ENCODE results near the gene TTC7B. TPM values are rescaled to one million over a fixed set of nuclear protein-coding genes. Genes with fewer than 3 reads are reported as not detected.

Gene TTC7B
- total RNA-seq, 1 donor from 2014 or later, result 20.6 TPM

GRCh38 chr14:90567991-90568390, 248.2 kb downstream of the TTC7B start:
- Mint-ChIP-seq H3K9me3 (no peaks in the 10 kb centered on the region), H3K36me3 (peaks cover 10% of the 10 kb centered on the region), H3K4me1 (peaks cover 38% of the 10 kb centered on the region), H3K4me3 (no peak overlapping the region), H3K27me3 (ENCODE audit: insufficient read depth, low read depth) (peaks cover 5% of the 10 kb centered on the region), H3K27ac (peak overlapping the region; percentile 80)
- H3K27me3 ChIP-seq, result no peaks in the 10 kb centered on the region
- no peak overlapping the region for H2AFZ ChIP-seq (replicated peaks)
- no peak overlapping the region for H3K9ac ChIP-seq
- no peak overlapping the region for H3K27ac ChIP-seq
- no peaks in the 10 kb centered on the region for H4K20me1 ChIP-seq (ENCODE audit: low read depth)
- peak; percentile 30 for DNase-seq (ENCODE audit: low spot score)
- TF ChIP-seq CTCF (IDR thresholded peaks at IDR 0.05) (no peak), EZH2phosphoT487 (IDR thresholded peaks at IDR 0.05) (no peak), EZH2 (IDR thresholded peaks at IDR 0.05) (no peak)
- H3K4me2 ChIP-seq, result peak overlapping the region; percentile 58
- H3F3A ChIP-seq (ENCODE audit: low read depth), result no peaks in the 10 kb centered on the region
- peaks cover 24% of the 10 kb centered on the region for H3K4me1 ChIP-seq
- no peaks in the 10 kb centered on the region for H3K9me3 ChIP-seq (ENCODE audit: low read depth)
- H3K79me2 ChIP-seq (ENCODE audit: low read depth), result no peaks in the 10 kb centered on the region
- H3K36me3 ChIP-seq, result no peaks in the 10 kb centered on the region
- no peak overlapping the region for H3K4me3 ChIP-seq

- peak overlapping the region; percentile 58 for H3K4me2 ChIP-seq
- H3K4me1 Mint-ChIP-seq, result peaks cover 38% of the 10 kb centered on the region
- H3K27me3 ChIP-seq, result no peaks in the 10 kb centered on the region
- no peaks in the 10 kb centered on the region for H3F3A ChIP-seq (ENCODE audit: low read depth)
- no peaks in the 10 kb centered on the region for H3K36me3 ChIP-seq
- H3K4me3 Mint-ChIP-seq, result no peak overlapping the region
- no peaks in the 10 kb centered on the region for H4K20me1 ChIP-seq (ENCODE audit: low read depth)
- TF ChIP-seq EZH2 (IDR thresholded peaks at IDR 0.05), result no peak
- no peak for TF ChIP-seq CTCF (IDR thresholded peaks at IDR 0.05)
- no peak for TF ChIP-seq EZH2phosphoT487 (IDR thresholded peaks at IDR 0.05)
- no peak overlapping the region for H2AFZ ChIP-seq (replicated peaks)
- H3K27ac ChIP-seq, result no peak overlapping the region
- no peak overlapping the region for H3K9ac ChIP-seq
- no peak overlapping the region for H3K4me3 ChIP-seq
- no peaks in the 10 kb centered on the region for H3K9me3 Mint-ChIP-seq
- DNase-seq (ENCODE audit: low spot score), result no peak
- peaks cover 7% of the 10 kb centered on the region for H3K36me3 Mint-ChIP-seq
- peaks cover 4% of the 10 kb centered on the region for H3K27me3 Mint-ChIP-seq (ENCODE audit: insufficient read depth, low read depth)
- no peaks in the 10 kb centered on the region for H3K79me2 ChIP-seq (ENCODE audit: low read depth)
- H3K9me3 ChIP-seq (ENCODE audit: low read depth), result no peaks in the 10 kb centered on the region
- H3K4me1 ChIP-seq, result peaks cover 24% of the 10 kb centered on the region
- H3K27ac Mint-ChIP-seq, result peak overlapping the region; percentile 77
These were observed 249.0 kb downstream of the TTC7B start for GRCh38 chr14:90567191-90567590.

- Mint-ChIP-seq H3K4me3 (no peak overlapping the region), H3K27me3 (ENCODE audit: insufficient read depth, low read depth) (peaks cover 4% of the 10 kb centered on the region), H3K27ac (no peak overlapping the region), H3K4me1 (peaks cover 38% of the 10 kb centered on the region), H3K36me3 (peaks cover 5% of the 10 kb centered on the region), H3K9me3 (no peaks in the 10 kb centered on the region)
- H3K9me3 ChIP-seq (ENCODE audit: low read depth), result no peaks in the 10 kb centered on the region
- no peak overlapping the region for H3K4me2 ChIP-seq
- no peaks in the 10 kb centered on the region for H3F3A ChIP-seq (ENCODE audit: low read depth)
- no peak for TF ChIP-seq EZH2 (IDR thresholded peaks at IDR 0.05)
- no peak for TF ChIP-seq CTCF (IDR thresholded peaks at IDR 0.05)
- TF ChIP-seq EZH2phosphoT487 (IDR thresholded peaks at IDR 0.05), result no peak
- no peak for DNase-seq (ENCODE audit: low spot score)
- H3K79me2 ChIP-seq (ENCODE audit: low read depth), result no peaks in the 10 kb centered on the region
- no peak overlapping the region for H2AFZ ChIP-seq (replicated peaks)
- no peaks in the 10 kb centered on the region for H3K27me3 ChIP-seq
- H3K27ac ChIP-seq, result no peak overlapping the region
- H3K4me1 ChIP-seq, result peaks cover 24% of the 10 kb centered on the region
- no peak overlapping the region for H3K4me3 ChIP-seq
- no peaks in the 10 kb centered on the region for H4K20me1 ChIP-seq (ENCODE audit: low read depth)
- H3K36me3 ChIP-seq, result no peaks in the 10 kb centered on the region
- no peak overlapping the region for H3K9ac ChIP-seq
These were observed 249.7 kb downstream of the TTC7B start for GRCh38 chr14:90566481-90566880.

Measured in neural progenitor cell (in vitro differentiated cells).